ENCODE results near the gene NR3C2.

GRCh38 chr4:148329751-148330150 is 112.5 kb downstream of the NR3C2 start:
- TF ChIP-seq, protein P1, sequence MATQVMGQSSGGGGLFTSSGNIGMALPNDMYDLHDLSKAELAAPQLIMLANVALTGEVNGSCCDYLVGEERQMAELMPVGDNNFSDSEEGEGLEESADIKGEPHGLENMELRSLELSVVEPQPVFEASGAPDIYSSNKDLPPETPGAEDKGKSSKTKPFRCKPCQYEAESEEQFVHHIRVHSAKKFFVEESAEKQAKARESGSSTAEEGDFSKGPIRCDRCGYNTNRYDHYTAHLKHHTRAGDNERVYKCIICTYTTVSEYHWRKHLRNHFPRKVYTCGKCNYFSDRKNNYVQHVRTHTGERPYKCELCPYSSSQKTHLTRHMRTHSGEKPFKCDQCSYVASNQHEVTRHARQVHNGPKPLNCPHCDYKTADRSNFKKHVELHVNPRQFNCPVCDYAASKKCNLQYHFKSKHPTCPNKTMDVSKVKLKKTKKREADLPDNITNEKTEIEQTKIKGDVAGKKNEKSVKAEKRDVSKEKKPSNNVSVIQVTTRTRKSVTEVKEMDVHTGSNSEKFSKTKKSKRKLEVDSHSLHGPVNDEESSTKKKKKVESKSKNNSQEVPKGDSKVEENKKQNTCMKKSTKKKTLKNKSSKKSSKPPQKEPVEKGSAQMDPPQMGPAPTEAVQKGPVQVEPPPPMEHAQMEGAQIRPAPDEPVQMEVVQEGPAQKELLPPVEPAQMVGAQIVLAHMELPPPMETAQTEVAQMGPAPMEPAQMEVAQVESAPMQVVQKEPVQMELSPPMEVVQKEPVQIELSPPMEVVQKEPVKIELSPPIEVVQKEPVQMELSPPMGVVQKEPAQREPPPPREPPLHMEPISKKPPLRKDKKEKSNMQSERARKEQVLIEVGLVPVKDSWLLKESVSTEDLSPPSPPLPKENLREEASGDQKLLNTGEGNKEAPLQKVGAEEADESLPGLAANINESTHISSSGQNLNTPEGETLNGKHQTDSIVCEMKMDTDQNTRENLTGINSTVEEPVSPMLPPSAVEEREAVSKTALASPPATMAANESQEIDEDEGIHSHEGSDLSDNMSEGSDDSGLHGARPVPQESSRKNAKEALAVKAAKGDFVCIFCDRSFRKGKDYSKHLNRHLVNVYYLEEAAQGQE (IDR thresholded peaks at IDR 0.05; ENCODE audit: borderline replicate concordance) = no peak
- TF ChIP-seq CTCF (IDR thresholded peaks at IDR 0.05; ENCODE audit: poor library complexity, severe bottlenecking) (no peak), POLR2AphosphoS5 (IDR thresholded peaks at IDR 0.05) (no peak), EP300 (conservative IDR thresholded peaks at IDR 0.05; ENCODE audit: poor library complexity, severe bottlenecking) (no peak), TAF1 (IDR thresholded peaks at IDR 0.05; ENCODE audit: low read depth) (no peak), RAD21 (conservative IDR thresholded peaks at IDR 0.05) (no peak), EZH2 (IDR thresholded peaks at IDR 0.05; ENCODE audit: borderline replicate concordance, insufficient read depth, low read length, poor library complexity, severe bottlenecking) (no peak)

All from neural cell (in vitro differentiated cells).